Measurements from ENCODE around the gene TMEM61.

- TF ChIP-seq, protein P1, sequence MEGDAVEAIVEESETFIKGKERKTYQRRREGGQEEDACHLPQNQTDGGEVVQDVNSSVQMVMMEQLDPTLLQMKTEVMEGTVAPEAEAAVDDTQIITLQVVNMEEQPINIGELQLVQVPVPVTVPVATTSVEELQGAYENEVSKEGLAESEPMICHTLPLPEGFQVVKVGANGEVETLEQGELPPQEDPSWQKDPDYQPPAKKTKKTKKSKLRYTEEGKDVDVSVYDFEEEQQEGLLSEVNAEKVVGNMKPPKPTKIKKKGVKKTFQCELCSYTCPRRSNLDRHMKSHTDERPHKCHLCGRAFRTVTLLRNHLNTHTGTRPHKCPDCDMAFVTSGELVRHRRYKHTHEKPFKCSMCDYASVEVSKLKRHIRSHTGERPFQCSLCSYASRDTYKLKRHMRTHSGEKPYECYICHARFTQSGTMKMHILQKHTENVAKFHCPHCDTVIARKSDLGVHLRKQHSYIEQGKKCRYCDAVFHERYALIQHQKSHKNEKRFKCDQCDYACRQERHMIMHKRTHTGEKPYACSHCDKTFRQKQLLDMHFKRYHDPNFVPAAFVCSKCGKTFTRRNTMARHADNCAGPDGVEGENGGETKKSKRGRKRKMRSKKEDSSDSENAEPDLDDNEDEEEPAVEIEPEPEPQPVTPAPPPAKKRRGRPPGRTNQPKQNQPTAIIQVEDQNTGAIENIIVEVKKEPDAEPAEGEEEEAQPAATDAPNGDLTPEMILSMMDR (IDR thresholded peaks at IDR 0.05) = no peak
- no peak for TF ChIP-seq POLR2A (IDR thresholded peaks at IDR 0.05)
Observed at GRCh38 chr1:54994355-54994990, 14.0 kb downstream of the TMEM61 start.
